ENCODE measurements around the gene TLDC2. TPM values are rescaled to one million over a fixed set of nuclear protein-coding genes. Genes with fewer than 3 reads are reported as not detected.
A peak's percentile ranks its signal among the peaks of the same experiment; 100 is the strongest.

Gene TLDC2
- total and polyA plus RNA-seq, 4 experiments from 2014 or later, result 0.52 TPM; not detected in 3

DNA sequence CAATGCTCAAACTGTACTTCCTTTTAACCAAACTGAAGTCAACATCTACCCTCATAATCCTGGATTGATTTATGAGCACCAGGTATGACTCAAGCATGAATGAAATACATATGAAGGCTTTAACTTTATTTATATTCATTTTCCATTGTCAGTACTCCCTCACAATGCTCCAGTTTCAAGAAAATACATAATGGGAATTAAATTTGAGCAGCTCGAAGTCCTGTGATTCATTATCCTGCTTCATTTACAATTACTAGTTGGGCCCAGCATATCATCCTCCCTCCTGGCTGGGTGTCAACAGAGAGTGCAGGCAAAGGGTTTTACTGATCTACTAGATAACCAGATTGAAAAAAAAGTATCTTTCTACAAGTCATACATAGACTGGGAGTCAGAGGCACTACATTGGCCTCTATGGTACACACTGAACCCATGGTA is 65.5 kb downstream of the TLDC2 start:
- intact Hi-C loops (cut with micrococcal nuclease), result loop anchor here (2.0 kb wide), 1 partner anchor 17 kb away; no protein-coding TSS in a partner anchor
- peak overlapping the region; percentile 90 to 100 (median 99) for H3K27ac Mint-ChIP-seq
- H3K36me3 Mint-ChIP-seq, result peaks cover 66 to 80% of the 10 kb centered on the region in 2 donors
- H3K4me3 ChIP-seq (ENCODE audit: low read length in 2 of 2), result peak overlapping the region in 1 of 2 donors; percentile 26
- ChIA-PET POLR2A (ENCODE audit: partially characterized antibody) (interaction anchor here (0.7 to 5.7 kb wide), 5 partner anchors 9 to 67 kb away, joined by 4 to 51 read pairs (median 6); no protein-coding TSS in a partner anchor), CTCF (ENCODE audit: partially characterized antibody) (interaction anchor here (2.4 kb wide), 1 partner anchor 19 kb away, joined by 6 read pairs; no protein-coding TSS in a partner anchor)
- no peaks in the 10 kb centered on the region for H3K27me3 Mint-ChIP-seq
- no peaks in the 10 kb centered on the region for H3K9me3 ChIP-seq (ENCODE audit: control insufficient read depth in 1 of 2, low read length in 2 of 2)
- H3K4me1 ChIP-seq (ENCODE audit: insufficient read depth, low read length), result peaks cover 96% of the 10 kb centered on the region
- H3K4me3 Mint-ChIP-seq, result peak overlapping the region; percentile 67 to 90 (median 72)
- DNase-seq, result no peak
- peaks cover 48 to 84% (median 65%) of the 10 kb centered on the region in 4 donors for H3K4me1 Mint-ChIP-seq
- peak overlapping the region; percentile 69 for H3K27ac ChIP-seq (ENCODE audit: low read depth, low read length)
- no peaks in the 10 kb centered on the region for H3K27me3 ChIP-seq (ENCODE audit: insufficient read depth, low read length)
- peaks cover 49% of the 10 kb centered on the region for H3K36me3 ChIP-seq (ENCODE audit: insufficient read depth, low read length)
- no peaks in the 10 kb centered on the region for H3K9me3 Mint-ChIP-seq

Other genes starting within 250 kb of the TLDC2 start
- gene SLA2, start 229.9 kb upstream of the TLDC2 start, total RNA-seq, result 10 to 100 TPM; 28.7 to 29.9 TPM
- gene SLA2, start 229.9 kb upstream of the TLDC2 start, polyA plus RNA-seq, result 10 to 100 TPM; 12.7 to 14.3 TPM
- 10 to 100 TPM; 36.1 to 36.2 TPM for gene NDRG3, start 130.0 kb upstream of the TLDC2 start, total RNA-seq
- 10 to 100 TPM; 53.2 to 73.4 TPM for gene NDRG3, start 130.0 kb upstream of the TLDC2 start, polyA plus RNA-seq
- 10 to 100 TPM; 12.8 to 14.3 TPM for gene DSN1, start 102.4 kb upstream of the TLDC2 start, total RNA-seq
- 1 to 10 TPM; 6.1 to 8.2 TPM for gene DSN1, start 102.4 kb upstream of the TLDC2 start, polyA plus RNA-seq
- gene SAMHD1, start 75.6 kb downstream of the TLDC2 start, total RNA-seq, result 100 to 1,000 TPM; 216 to 223 TPM
- 100 to 1,000 TPM; 291 to 332 TPM for gene SAMHD1, start 75.6 kb downstream of the TLDC2 start, polyA plus RNA-seq
- 10 to 100 TPM; 29.9 to 39.6 TPM for gene RBL1, start 219.9 kb downstream of the TLDC2 start, total RNA-seq
- gene RBL1, start 219.9 kb downstream of the TLDC2 start, polyA plus RNA-seq, result 10 to 100 TPM in 1 of 2 donors, 1 to 10 TPM in 1; 7.0 to 16.6 TPM

Measured in CD4-positive, alpha-beta memory T cell (primary cell).